Smooth muscle cell (in vitro differentiated cells): ENCODE data around the gene PACSIN1. TPM values are rescaled to one million over a fixed set of nuclear protein-coding genes. Genes with fewer than 3 reads are reported as not detected.

Experiments used
- DNase-seq: peaks from one replicate; lab custom pipeline; 2025; ENCODE audit not compliant: unreplicated experiment; lab: John Stamatoyannopoulos, UW
- H2AFZ ChIP-seq: fragments of 200-600 bp; sonication (generic); 2 replicates; pipeline ENCODE4 v1.6.0; 2016; ENCODE audit warnings: antibody characterized with exemption, low read depth, mild to moderate bottlenecking
- H3F3A ChIP-seq: fragments of 200-600 bp; sonication (generic); 2 replicates; pipeline ENCODE4 v1.6.0; 2017; ENCODE audit warnings: antibody characterized with exemption, low read depth
- H3K27ac ChIP-seq: fragments of 200-600 bp; sonication (generic); 2 replicates; pipeline ENCODE4 v1.5.1; 2016; ENCODE audit warnings: low read depth, mild to moderate bottlenecking
- H3K27me3 ChIP-seq: fragments of 200-600 bp; sonication (generic); 2 replicates; pipeline ENCODE4 v1.6.1; 2016; ENCODE audit warnings: low read depth, mild to moderate bottlenecking
- H3K36me3 ChIP-seq: fragments of 200-600 bp; sonication (generic); 2 replicates; pipeline ENCODE4 v1.5.1; 2016; ENCODE audit warnings: low read depth
- H3K4me1 ChIP-seq: fragments of 200-600 bp; sonication (generic); 2 replicates; pipeline ENCODE4 v1.5.1; 2016; ENCODE audit warnings: low read depth
- H3K4me2 ChIP-seq: fragments of 200-600 bp; sonication (generic); 2 replicates; pipeline ENCODE4 v1.6.0; 2016; ENCODE audit warnings: mild to moderate bottlenecking
- H3K4me3 ChIP-seq: fragments of 200-600 bp; sonication (generic); 2 replicates; pipeline ENCODE4 v1.5.1; 2016; ENCODE audit warnings: mild to moderate bottlenecking
- H3K79me2 ChIP-seq: fragments of 200-600 bp; sonication (generic); 2 replicates; pipeline ENCODE4 v1.6.0; 2016; ENCODE audit warnings: low read depth, mild to moderate bottlenecking
- H3K9ac ChIP-seq: fragments of 200-600 bp; sonication (generic); 2 replicates; pipeline ENCODE4 v1.6.0; 2016; ENCODE audit warnings: low read depth
- H3K9me3 ChIP-seq: fragments of 200-600 bp; sonication (generic); replicated peaks from 2 replicates; pipeline ENCODE4 v1.5.1; 2016; ENCODE audit warnings: low read depth
- H4K20me1 ChIP-seq: fragments of 200-600 bp; sonication (generic); 2 replicates; pipeline ENCODE4 v1.6.0; 2016; ENCODE audit warnings: low read depth
- WGBS: methylation state at CpG from one replicate; pipeline ENCODE4 v1.1.7; 2016; ENCODE audit warnings: low lambda C conversion rate; 5-methylcytosine and 5-hydroxymethylcytosine counted together
- polyA plus RNA-seq: library from polyadenylated mRNA; unstranded; fragments of >200 nt; fragmentation: Nextera tagmentation; extraction: Ambion mirVana; gene quantifications from 2 replicates; pipeline ENCODE4 v1.2.1, GENCODE V29; 2016
- total RNA-seq: library from RNA; depleted of rRNA; stranded (reverse); fragments of >200 nt; gene quantifications from 2 replicates; pipeline ENCODE4 v1.2.3, GENCODE V29; 2014
- TF ChIP-seq, protein P1 (sequence below): fragments of 200-600 bp; sonication (generic); IDR thresholded peaks from 2 replicates; pipeline ENCODE4 v1.5.1; 2017; ENCODE audit warnings: borderline replicate concordance, mild to moderate bottlenecking, antibody characterized with exemption; ENCODE audit not compliant: insufficient read depth, poor library complexity, severe bottlenecking

Gene PACSIN1
- total and polyA plus RNA-seq, 2 experiments from 2014 or later, result not detected

DNA sequence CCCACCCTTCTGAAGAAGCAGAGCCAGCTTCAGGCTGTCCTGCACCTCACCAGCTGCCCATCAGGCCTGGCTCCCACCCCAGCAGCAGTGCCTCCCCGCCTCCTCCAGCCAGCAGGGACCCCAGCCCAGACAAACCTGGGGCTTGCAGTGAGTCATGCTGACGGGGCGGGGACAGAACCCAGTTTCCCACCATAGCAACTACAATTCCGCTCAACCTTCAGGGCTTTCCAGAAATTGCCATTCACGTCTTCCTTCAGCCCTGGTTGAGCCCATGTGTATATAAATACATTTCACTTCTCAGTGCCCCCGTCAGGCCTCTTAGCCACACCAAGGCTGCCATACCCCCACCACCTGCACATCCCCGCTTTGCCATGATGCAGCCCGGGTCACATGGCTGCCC lies 85.8 kb downstream of the PACSIN1 start:
- Histone ChIP-seq H3K27me3 (no peaks in the 10 kb centered on the region), H4K20me1 (no peaks in the 10 kb centered on the region), H3K9me3 (no peaks in the 10 kb centered on the region), H3K4me2 (no peak overlapping the region), H3K79me2 (no peaks in the 10 kb centered on the region), H3K9ac (no peak overlapping the region), H3K36me3 (no peaks in the 10 kb centered on the region), H2AFZ (no peak overlapping the region), H3F3A (no peaks in the 10 kb centered on the region), H3K27ac (no peak overlapping the region), H3K4me3 (no peak overlapping the region), H3K4me1 (no peaks in the 10 kb centered on the region)
- DNase-seq, result no peak
- WGBS, result 94% methylated on average over 8 of the region's 8 CpGs
- TF ChIP-seq, protein P1, sequence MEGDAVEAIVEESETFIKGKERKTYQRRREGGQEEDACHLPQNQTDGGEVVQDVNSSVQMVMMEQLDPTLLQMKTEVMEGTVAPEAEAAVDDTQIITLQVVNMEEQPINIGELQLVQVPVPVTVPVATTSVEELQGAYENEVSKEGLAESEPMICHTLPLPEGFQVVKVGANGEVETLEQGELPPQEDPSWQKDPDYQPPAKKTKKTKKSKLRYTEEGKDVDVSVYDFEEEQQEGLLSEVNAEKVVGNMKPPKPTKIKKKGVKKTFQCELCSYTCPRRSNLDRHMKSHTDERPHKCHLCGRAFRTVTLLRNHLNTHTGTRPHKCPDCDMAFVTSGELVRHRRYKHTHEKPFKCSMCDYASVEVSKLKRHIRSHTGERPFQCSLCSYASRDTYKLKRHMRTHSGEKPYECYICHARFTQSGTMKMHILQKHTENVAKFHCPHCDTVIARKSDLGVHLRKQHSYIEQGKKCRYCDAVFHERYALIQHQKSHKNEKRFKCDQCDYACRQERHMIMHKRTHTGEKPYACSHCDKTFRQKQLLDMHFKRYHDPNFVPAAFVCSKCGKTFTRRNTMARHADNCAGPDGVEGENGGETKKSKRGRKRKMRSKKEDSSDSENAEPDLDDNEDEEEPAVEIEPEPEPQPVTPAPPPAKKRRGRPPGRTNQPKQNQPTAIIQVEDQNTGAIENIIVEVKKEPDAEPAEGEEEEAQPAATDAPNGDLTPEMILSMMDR, result no peak

DNA sequence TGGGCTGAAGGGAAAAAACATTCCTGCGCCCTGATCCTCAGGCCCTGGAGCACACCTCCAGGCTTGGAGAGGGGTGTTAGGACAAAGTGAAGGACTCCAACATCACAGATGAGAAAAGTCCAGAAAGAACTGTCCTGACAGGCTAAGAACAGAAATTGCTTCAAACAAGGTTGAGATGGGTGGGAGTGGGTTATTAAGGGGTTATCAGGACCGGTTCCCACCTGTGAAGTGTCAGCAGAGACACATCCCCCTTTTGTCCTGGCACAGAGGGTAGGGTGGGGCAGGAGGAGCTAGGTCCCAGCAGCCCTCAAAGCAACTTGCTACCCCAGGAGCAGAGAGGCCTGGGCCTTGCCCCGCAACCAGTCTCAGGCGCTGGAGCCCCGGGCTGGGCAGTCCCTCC lies 86.7 kb downstream of the PACSIN1 start:
- Histone ChIP-seq H4K20me1 (no peaks in the 10 kb centered on the region), H3K4me1 (no peaks in the 10 kb centered on the region), H3K4me3 (no peak overlapping the region), H3K79me2 (no peaks in the 10 kb centered on the region), H2AFZ (no peak overlapping the region), H3K9me3 (no peaks in the 10 kb centered on the region), H3K36me3 (no peaks in the 10 kb centered on the region), H3K9ac (no peak overlapping the region), H3K27ac (no peak overlapping the region), H3F3A (no peaks in the 10 kb centered on the region), H3K27me3 (no peaks in the 10 kb centered on the region), H3K4me2 (no peak overlapping the region)
- DNase-seq, result no peak
- WGBS, result 97% methylated on average over 5 of the region's 5 CpGs
- TF ChIP-seq, protein P1, result no peak

DNA sequence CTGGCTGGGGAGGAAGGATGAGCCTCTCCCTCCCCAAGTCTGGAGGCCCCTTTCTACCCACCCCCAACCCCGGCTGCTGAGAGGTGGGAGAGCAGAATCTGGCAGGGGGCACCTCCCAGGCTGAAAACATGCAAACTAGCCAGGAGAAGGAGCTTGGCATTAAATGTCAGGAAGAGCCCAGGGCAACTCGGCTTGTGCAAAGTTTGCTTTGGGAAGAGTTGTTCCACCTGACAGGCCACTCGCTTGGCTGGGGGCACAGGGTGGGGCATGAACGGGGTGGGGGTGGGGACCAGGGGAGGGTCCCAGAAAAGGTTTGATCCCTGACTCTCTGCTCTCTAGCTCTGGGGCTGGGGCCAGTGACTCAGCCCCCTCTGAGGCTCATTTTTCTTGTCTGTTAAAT lies 87.3 kb downstream of the PACSIN1 start:
- H3K9ac ChIP-seq, result no peak overlapping the region
- no peaks in the 10 kb centered on the region for H3K36me3 ChIP-seq
- H3K27me3 ChIP-seq, result no peaks in the 10 kb centered on the region
- no peak overlapping the region for H3K4me3 ChIP-seq
- TF ChIP-seq, protein P1, result no peak
- no peak overlapping the region for H2AFZ ChIP-seq
- no peaks in the 10 kb centered on the region for H3K9me3 ChIP-seq
- H3K4me1 ChIP-seq, result no peaks in the 10 kb centered on the region
- H4K20me1 ChIP-seq, result no peaks in the 10 kb centered on the region
- no peak overlapping the region for H3K27ac ChIP-seq
- no peak for DNase-seq
- WGBS, result 77% methylated on average over 4 of the region's 4 CpGs
- H3K79me2 ChIP-seq, result no peaks in the 10 kb centered on the region
- no peaks in the 10 kb centered on the region for H3F3A ChIP-seq
- H3K4me2 ChIP-seq, result no peak overlapping the region

DNA sequence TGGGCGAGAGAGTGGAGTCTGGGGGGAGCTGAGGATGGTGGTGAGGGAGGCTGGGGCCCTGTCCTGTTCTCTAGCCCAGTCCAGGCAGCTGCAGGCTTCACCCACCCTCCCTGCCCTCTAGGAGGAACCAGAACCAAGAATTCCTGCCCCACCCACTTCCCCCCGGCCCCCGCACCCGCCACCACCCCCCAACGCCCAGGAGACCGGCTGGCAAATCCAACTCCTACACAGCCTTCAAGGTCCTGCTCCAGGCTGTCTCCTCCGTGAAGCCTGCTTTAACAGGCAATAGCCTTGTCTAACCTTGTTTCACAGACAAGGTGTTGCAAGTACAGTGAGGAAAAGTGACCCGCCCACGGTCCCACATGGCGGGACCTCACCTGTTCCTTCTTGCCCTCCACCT lies 87.9 kb downstream of the PACSIN1 start:
- no peaks in the 10 kb centered on the region for H3K79me2 ChIP-seq
- no peak overlapping the region for H3K4me2 ChIP-seq
- H3K4me3 ChIP-seq, result no peak overlapping the region
- no peaks in the 10 kb centered on the region for H3F3A ChIP-seq
- no peaks in the 10 kb centered on the region for H3K9me3 ChIP-seq
- WGBS, result 73% methylated on average over 7 of the region's 10 CpGs
- H3K36me3 ChIP-seq, result no peaks in the 10 kb centered on the region
- no peak overlapping the region for H3K27ac ChIP-seq
- TF ChIP-seq, protein P1, result no peak
- no peak overlapping the region for H3K9ac ChIP-seq
- no peak for DNase-seq
- no peaks in the 10 kb centered on the region for H3K27me3 ChIP-seq
- no peak overlapping the region for H2AFZ ChIP-seq
- no peaks in the 10 kb centered on the region for H3K4me1 ChIP-seq
- H4K20me1 ChIP-seq, result no peaks in the 10 kb centered on the region
